A673 (cell line): Measurements from ENCODE around the gene MAT2A. TPM values are rescaled to one million over a fixed set of nuclear protein-coding genes. Genes with fewer than 3 reads are reported as not detected.

Source experiments
- BruUV-seq: library from RNA; stranded (reverse); fragments of 400-500 nt; replicated peaks from 2 replicates; lab custom pipeline; 2021; lab: Mats Ljungman, UMichigan
- CTCF ChIA-PET: fragments of 300-600 bp; sonication (Branson Sonifier 250); formaldehyde crosslinking; loops from one replicate; lab custom pipeline; 2022; ENCODE audit warnings: antibody characterized with exemption; lab: Charles Lee
- POLR2A ChIA-PET: fragments of 300-600 bp; sonication (Branson Sonifier 250); formaldehyde crosslinking; loops from one replicate; lab custom pipeline; 2022; ENCODE audit warnings: antibody characterized with exemption; ENCODE audit not compliant: low non-redundant PET; lab: Charles Lee
- DNase-seq: peaks from one replicate; pipeline ENCODE4 v3.0.0-alpha.2; 2015; ENCODE audit warnings: low spot score
- H3K27ac ChIP-seq: fragments of 200-600 bp; sonication (generic); 2 replicates; pipeline ENCODE4 v1.5.1; 2016; ENCODE audit warnings: mixed run types, low read depth, mild to moderate bottlenecking, mixed read lengths, antibody characterized with exemption, low read length; ENCODE audit not compliant: poor library complexity, severe bottlenecking
- H3K27me3 ChIP-seq: fragments of 200-600 bp; sonication (generic); replicated peaks from 2 replicates; pipeline ENCODE4 v1.6.1; 2017; ENCODE audit warnings: mixed run types, low read depth, mild to moderate bottlenecking, mixed read lengths, antibody characterized with exemption, low read length; ENCODE audit not compliant: insufficient read depth, poor library complexity
- H3K36me3 ChIP-seq: fragments of 200-600 bp; sonication (generic); 2 replicates; pipeline ENCODE4 v1.6.1; 2016; ENCODE audit warnings: mixed run types, mild to moderate bottlenecking, mixed read lengths, antibody characterized with exemption, low read length; ENCODE audit not compliant: insufficient read depth, poor library complexity, severe bottlenecking
- H3K4me1 ChIP-seq: fragments of 200-600 bp; sonication (generic); 2 replicates; pipeline ENCODE4 v1.6.1; 2017; ENCODE audit warnings: mixed run types, mild to moderate bottlenecking, mixed read lengths, antibody characterized with exemption, low read length; ENCODE audit not compliant: insufficient read depth, poor library complexity, severe bottlenecking
- H3K4me3 ChIP-seq: fragments of 200-600 bp; sonication (generic); 2 replicates; pipeline ENCODE4 v1.5.1; 2016; ENCODE audit warnings: low read depth, mixed run types, mild to moderate bottlenecking, mixed read lengths, low read length; ENCODE audit not compliant: poor library complexity, severe bottlenecking
- H3K9me3 ChIP-seq: fragments of 200-600 bp; sonication (generic); 2 replicates; pipeline ENCODE4 v1.6.1; 2016; ENCODE audit warnings: mixed run types, low read depth, mild to moderate bottlenecking, mixed read lengths, antibody characterized with exemption, low read length; ENCODE audit not compliant: poor library complexity, severe bottlenecking
- EZH2 ChIP-seq: fragments of 200-600 bp; sonication (generic); IDR thresholded peaks from 2 replicates; pipeline ENCODE4 v1.6.1; 2017; ENCODE audit warnings: borderline replicate concordance, low read depth, mild to moderate bottlenecking, mixed read lengths, antibody characterized with exemption, low read length; ENCODE audit not compliant: poor library complexity, severe bottlenecking
- intact Hi-C: fragments of 100-400 bp; cut with micrococcal nuclease; formaldehyde crosslinking; loops from one replicate; pipeline ENCODE4 v1.10.0; 2022; ENCODE audit not compliant: unreplicated experiment
- total RNA-seq: library from RNA; stranded (reverse); gene quantifications from 2 replicates; pipeline ENCODE4 v1.2.3, GENCODE V29; 2021
- TF ChIP-seq, protein P1 (sequence below): fragments of 300-800, 200-600 bp; sonication (generic); conservative IDR thresholded peaks from 2 replicates; pipeline ENCODE4 v1.5.1; 2017; ENCODE audit warnings: low read depth, mild to moderate bottlenecking, antibody characterized with exemption, low read length, moderate library complexity, mixed read lengths

The MAT2A gene
- total RNA-seq, 1 experiment from 2014 or later = 408 TPM

DNA sequence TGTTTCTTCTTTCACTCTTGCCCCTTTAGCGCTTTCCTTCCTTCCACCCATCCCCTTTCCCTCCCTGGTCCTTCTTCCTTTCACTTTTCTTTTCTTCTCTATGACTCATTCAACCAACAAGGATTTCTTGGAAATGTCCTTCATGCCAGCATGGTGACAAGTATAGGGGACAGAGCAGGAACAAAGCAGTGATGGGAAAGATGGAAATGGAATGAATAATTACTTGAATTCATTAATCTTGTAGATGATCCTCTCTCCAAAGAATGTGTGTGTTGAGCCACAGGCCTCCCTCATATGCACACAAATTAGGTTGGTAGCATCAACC is 46.8 kb downstream of the MAT2A start:
- no peaks in the 10 kb centered on the region for H3K9me3 ChIP-seq
- intact Hi-C loops = no loop called here
- H3K4me1 ChIP-seq = peaks cover 24% of the 10 kb centered on the region
- no peak for TF ChIP-seq EZH2
- TF ChIP-seq, protein P1, sequence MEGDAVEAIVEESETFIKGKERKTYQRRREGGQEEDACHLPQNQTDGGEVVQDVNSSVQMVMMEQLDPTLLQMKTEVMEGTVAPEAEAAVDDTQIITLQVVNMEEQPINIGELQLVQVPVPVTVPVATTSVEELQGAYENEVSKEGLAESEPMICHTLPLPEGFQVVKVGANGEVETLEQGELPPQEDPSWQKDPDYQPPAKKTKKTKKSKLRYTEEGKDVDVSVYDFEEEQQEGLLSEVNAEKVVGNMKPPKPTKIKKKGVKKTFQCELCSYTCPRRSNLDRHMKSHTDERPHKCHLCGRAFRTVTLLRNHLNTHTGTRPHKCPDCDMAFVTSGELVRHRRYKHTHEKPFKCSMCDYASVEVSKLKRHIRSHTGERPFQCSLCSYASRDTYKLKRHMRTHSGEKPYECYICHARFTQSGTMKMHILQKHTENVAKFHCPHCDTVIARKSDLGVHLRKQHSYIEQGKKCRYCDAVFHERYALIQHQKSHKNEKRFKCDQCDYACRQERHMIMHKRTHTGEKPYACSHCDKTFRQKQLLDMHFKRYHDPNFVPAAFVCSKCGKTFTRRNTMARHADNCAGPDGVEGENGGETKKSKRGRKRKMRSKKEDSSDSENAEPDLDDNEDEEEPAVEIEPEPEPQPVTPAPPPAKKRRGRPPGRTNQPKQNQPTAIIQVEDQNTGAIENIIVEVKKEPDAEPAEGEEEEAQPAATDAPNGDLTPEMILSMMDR = no peak
- H3K4me3 ChIP-seq = no peak overlapping the region
- CTCF ChIA-PET = no interaction called here
- H3K36me3 ChIP-seq = no peaks in the 10 kb centered on the region
- H3K27me3 ChIP-seq = no peaks in the 10 kb centered on the region
- BruUV-seq = no TSS peak
- no peak for DNase-seq
- POLR2A ChIA-PET = no interaction called here
- no peak overlapping the region for H3K27ac ChIP-seq

GRCh38 chr2:85588236-85588635 is 49.3 kb downstream of the MAT2A start:
- Histone ChIP-seq H3K4me3 (no peak overlapping the region), H3K27ac (no peak overlapping the region), H3K4me1 (peaks cover 24% of the 10 kb centered on the region), H3K27me3 (no peaks in the 10 kb centered on the region), H3K36me3 (no peaks in the 10 kb centered on the region), H3K9me3 (no peaks in the 10 kb centered on the region)
- ChIA-PET CTCF (no interaction called here), POLR2A (no interaction called here)
- intact Hi-C loops = no loop called here
- BruUV-seq = no TSS peak
- TF ChIP-seq EZH2 = no peak
- TF ChIP-seq, protein P1 = no peak
- no peak for DNase-seq

- Histone ChIP-seq H3K27ac (no peak overlapping the region), H3K4me1 (peaks cover 24% of the 10 kb centered on the region), H3K27me3 (no peaks in the 10 kb centered on the region), H3K9me3 (no peaks in the 10 kb centered on the region), H3K36me3 (no peaks in the 10 kb centered on the region), H3K4me3 (no peak overlapping the region)
- CTCF ChIA-PET = no interaction called here
- POLR2A ChIA-PET = no interaction called here
- DNase-seq = no peak
- BruUV-seq = no TSS peak
- TF ChIP-seq, protein P1 = no peak
- TF ChIP-seq EZH2 = no peak
- intact Hi-C loops = no loop called here
Measured at GRCh38 chr2:85588645-85589044, 49.7 kb downstream of the MAT2A start.
